ENCODE measurements around the gene ZNF165.

ZNF165 gene

GRCh38 chr6:28105245-28105639 is 24.9 kb downstream of the ZNF165 start:
- TF ChIP-seq CTCF (IDR thresholded peaks at IDR 0.05; ENCODE audit: poor library complexity, severe bottlenecking), result no peak
- Histone ChIP-seq H3K4me1 (ENCODE audit: insufficient read depth, poor library complexity, severe bottlenecking) (no peaks in the 10 kb centered on the region), H3K27me3 (ENCODE audit: insufficient read depth, poor library complexity, severe bottlenecking) (no peaks in the 10 kb centered on the region), H3K9me3 (ENCODE audit: severe bottlenecking) (no peaks in the 10 kb centered on the region), H3K36me3 (ENCODE audit: low read depth) (no peaks in the 10 kb centered on the region), H3K27ac (ENCODE audit: poor library complexity, severe bottlenecking) (peak overlapping the region; percentile 27), H3K4me3 (ENCODE audit: severe bottlenecking) (peak overlapping the region; percentile 66)
- DNase-seq (ENCODE audit: low spot score) (no peak), ATAC-seq (ENCODE audit: low read depth) (no peak; the same call in 2 of the 3 replicates)

GRCh38 chr6:28107506-28107905 is 27.1 kb downstream of the ZNF165 start:
- ATAC-seq (ENCODE audit: low read depth) (no peak), DNase-seq (ENCODE audit: low spot score) (no peak)
- Histone ChIP-seq H3K9me3 (ENCODE audit: severe bottlenecking) (no peaks in the 10 kb centered on the region), H3K27ac (ENCODE audit: poor library complexity, severe bottlenecking) (no peak overlapping the region), H3K27me3 (ENCODE audit: insufficient read depth, poor library complexity, severe bottlenecking) (no peaks in the 10 kb centered on the region), H3K4me3 (ENCODE audit: severe bottlenecking) (no peak overlapping the region), H3K4me1 (ENCODE audit: insufficient read depth, poor library complexity, severe bottlenecking) (no peaks in the 10 kb centered on the region), H3K36me3 (ENCODE audit: low read depth) (no peaks in the 10 kb centered on the region)
- TF ChIP-seq CTCF (IDR thresholded peaks at IDR 0.05; ENCODE audit: poor library complexity, severe bottlenecking), result no peak

- DNase-seq (ENCODE audit: low spot score) (no peak), ATAC-seq (ENCODE audit: low read depth) (no peak)
- Histone ChIP-seq H3K4me3 (ENCODE audit: severe bottlenecking) (no peak overlapping the region), H3K36me3 (ENCODE audit: low read depth) (no peaks in the 10 kb centered on the region; the same call in 1 of the 2 replicates), H3K9me3 (ENCODE audit: severe bottlenecking) (no peaks in the 10 kb centered on the region), H3K4me1 (ENCODE audit: insufficient read depth, poor library complexity, severe bottlenecking) (no peaks in the 10 kb centered on the region), H3K27ac (ENCODE audit: poor library complexity, severe bottlenecking) (no peak overlapping the region), H3K27me3 (ENCODE audit: insufficient read depth, poor library complexity, severe bottlenecking) (no peaks in the 10 kb centered on the region)
- no peak for TF ChIP-seq CTCF (IDR thresholded peaks at IDR 0.05; ENCODE audit: poor library complexity, severe bottlenecking)
Observed at GRCh38 chr6:28111964-28112363, 31.6 kb downstream of the ZNF165 start.

- ATAC-seq (ENCODE audit: low read depth) (no peak), DNase-seq (ENCODE audit: low spot score) (no peak)
- Histone ChIP-seq H3K27me3 (ENCODE audit: insufficient read depth, poor library complexity, severe bottlenecking) (no peaks in the 10 kb centered on the region), H3K4me1 (ENCODE audit: insufficient read depth, poor library complexity, severe bottlenecking) (no peaks in the 10 kb centered on the region), H3K9me3 (ENCODE audit: severe bottlenecking) (no peaks in the 10 kb centered on the region), H3K4me3 (ENCODE audit: severe bottlenecking) (no peak overlapping the region), H3K36me3 (ENCODE audit: low read depth) (peaks cover 17% of the 10 kb centered on the region), H3K27ac (ENCODE audit: poor library complexity, severe bottlenecking) (no peak overlapping the region)
- TF ChIP-seq CTCF (IDR thresholded peaks at IDR 0.05; ENCODE audit: poor library complexity, severe bottlenecking), result no peak
Observed at GRCh38 chr6:28115799-28116198, 35.4 kb downstream of the ZNF165 start.

- no peaks in the 10 kb centered on the region for H3K4me1 ChIP-seq (ENCODE audit: insufficient read depth, poor library complexity, severe bottlenecking)
- no peak for ATAC-seq (ENCODE audit: low read depth)
- no peak for DNase-seq (ENCODE audit: low spot score)
- no peak overlapping the region for H3K4me3 ChIP-seq (ENCODE audit: severe bottlenecking)
- no peak overlapping the region for H3K27ac ChIP-seq (ENCODE audit: poor library complexity, severe bottlenecking)
- H3K9me3 ChIP-seq (ENCODE audit: severe bottlenecking), result no peaks in the 10 kb centered on the region
- no peaks in the 10 kb centered on the region for H3K27me3 ChIP-seq (ENCODE audit: insufficient read depth, poor library complexity, severe bottlenecking)
- peaks cover 24% of the 10 kb centered on the region for H3K36me3 ChIP-seq (ENCODE audit: low read depth)
- TF ChIP-seq CTCF (IDR thresholded peaks at IDR 0.05; ENCODE audit: poor library complexity, severe bottlenecking), result no peak
Observed at GRCh38 chr6:28117386-28118050, 37.1 kb downstream of the ZNF165 start.

Data from RWPE2 (cell line).